ENCODE data around the gene RBPJL.
"Not testable (repeated sequence)": the region's sequence is repeated elsewhere in the genome, so short reads cannot be mapped to it uniquely, and the experiment has no call there.

Gene RBPJL

DNA sequence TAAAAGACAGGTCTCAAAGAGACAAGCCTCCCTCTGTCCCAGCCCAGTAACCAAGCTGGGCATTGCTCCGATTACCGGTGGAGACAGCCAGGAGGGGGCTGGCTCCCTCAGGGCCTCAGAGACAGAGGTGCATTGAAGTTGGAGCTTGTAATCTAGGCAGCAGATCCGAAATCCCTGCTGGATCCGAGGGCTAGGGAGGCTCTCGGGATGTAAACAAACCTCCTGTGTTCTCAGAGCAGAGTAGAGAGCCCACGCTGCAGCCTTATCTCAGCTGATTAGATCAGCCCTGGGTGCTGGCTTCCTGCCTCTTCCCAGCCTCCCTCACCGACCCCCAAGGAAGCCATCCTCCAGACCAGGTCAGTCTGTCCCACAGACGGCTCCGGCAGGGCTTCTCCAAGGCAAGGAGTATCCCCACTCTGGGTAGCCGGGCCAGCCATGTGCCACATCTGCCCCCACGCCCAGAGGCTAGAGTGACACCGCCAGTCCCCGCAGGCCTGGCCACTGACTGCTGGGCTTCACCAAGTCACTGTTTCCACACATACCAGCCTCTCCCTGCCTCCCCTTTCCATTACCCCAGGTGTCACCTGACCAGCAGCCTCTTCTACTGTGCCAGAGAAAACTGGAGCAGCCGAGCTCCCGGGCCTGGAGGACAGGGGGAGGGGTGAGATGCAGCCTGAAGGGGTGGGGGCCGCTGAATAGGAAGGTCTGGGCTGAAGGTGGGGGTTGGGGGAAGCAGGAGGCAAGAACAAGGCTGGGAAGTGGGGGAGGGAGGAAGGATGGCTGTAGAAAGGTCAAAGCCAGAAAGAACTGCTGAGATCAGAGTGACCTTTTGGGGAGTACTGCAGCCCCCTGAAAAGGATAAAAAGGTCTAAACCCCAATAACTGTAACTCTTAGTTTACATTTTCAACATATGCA, 35.6 kb downstream of the RBPJL start:
- no peak for DNase-seq (ENCODE audit: low read depth, low spot score)

DNA sequence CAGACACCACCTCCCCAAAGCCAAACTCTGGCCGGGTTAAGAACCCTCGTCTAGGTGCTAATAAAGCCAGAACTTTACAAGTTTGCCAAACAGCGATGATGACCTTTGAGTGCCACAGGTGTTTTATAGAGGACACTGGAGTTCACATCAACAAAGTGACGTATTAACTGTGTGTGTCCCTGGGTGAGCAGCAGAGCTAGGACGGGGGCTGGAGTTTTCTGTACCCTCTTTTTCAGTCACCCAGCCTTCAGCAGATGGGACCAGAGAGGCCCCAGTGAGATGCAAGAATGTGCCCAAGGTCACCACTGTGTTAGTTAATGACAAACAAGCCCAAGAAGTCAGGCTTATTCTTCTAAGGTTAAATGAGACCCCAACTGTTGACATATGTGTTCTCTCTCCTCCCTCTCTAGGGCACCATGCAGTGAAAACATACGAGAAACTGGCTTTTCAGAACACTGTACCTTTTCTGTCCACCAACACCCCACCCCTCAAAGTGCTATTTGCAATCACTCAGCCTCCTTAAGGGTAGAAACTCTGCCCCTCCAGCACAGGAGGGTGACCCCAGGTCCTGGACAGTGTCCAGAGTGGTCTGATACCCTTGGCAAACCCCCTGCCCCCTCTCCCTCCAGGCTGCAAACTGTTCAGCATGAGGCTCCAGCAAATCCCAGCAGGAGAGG, 36.4 kb downstream of the RBPJL start:
- no peak for DNase-seq (ENCODE audit: low read depth, low spot score)

DNA sequence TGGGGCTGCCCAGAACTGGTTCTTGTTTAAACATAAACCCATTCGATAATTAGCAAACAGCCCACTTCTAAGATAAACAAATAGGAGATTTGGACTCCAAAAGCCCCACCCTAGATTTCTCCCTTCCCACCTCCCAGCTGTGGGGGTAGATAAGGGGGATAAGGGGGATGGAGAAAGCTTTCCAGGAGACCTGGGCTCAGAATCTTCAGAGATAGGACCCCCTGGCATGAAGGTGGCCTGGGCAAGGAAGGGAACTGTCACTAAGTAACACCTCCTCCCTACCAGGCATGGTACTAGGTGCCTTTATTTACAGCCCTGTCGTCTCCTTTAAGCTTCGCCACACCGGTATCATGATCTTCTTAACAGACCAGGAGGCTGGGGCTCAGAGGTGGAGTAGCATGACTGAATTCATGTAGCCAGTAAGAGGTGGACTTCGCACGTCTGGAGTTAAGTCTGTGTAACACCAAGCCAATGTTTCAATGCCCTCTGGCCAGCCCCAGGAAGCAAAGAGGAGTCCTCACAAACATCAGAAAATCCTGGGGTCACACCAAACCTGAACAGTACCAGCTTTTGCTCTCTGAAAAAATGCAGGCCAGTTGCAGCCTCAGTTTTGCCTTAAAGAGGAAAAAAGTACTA, 37.0 kb downstream of the RBPJL start:
- no peak for DNase-seq (ENCODE audit: low read depth, low spot score)

DNA sequence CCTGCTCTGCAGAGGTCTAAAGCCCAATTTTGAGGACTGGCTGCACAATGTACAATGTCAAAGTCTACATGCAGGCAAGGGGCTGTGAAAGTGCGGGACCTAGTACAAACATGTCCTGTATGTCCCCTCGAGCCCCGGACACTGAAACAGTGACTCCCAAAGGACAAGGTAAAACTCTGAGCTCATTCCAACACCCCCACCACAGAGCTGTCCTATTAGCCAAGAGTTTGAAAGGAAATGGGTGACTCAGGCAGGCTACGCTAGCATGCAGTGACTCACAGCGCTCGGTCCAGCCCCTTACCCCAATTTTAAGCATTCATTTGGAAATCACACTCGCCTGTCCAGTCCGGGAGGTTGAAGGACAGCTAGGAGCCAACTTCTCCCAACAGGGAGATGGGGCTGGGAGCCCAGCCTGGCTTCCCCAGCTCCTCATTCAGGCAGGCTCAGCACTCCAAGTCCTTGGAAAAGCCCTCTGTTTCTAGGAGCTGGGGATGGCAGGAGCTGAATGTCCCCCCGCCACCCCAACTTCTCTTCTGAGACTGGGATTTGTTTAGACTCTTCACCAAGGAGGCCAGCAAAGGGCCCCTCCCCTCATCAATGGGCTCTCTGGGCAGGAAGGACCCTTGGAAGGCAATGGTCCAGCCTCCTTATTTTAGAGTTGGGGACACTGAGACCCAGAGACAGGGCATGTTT, 37.7 kb downstream of the RBPJL start:
- DNase-seq (ENCODE audit: low read depth, low spot score): no peak

DNA sequence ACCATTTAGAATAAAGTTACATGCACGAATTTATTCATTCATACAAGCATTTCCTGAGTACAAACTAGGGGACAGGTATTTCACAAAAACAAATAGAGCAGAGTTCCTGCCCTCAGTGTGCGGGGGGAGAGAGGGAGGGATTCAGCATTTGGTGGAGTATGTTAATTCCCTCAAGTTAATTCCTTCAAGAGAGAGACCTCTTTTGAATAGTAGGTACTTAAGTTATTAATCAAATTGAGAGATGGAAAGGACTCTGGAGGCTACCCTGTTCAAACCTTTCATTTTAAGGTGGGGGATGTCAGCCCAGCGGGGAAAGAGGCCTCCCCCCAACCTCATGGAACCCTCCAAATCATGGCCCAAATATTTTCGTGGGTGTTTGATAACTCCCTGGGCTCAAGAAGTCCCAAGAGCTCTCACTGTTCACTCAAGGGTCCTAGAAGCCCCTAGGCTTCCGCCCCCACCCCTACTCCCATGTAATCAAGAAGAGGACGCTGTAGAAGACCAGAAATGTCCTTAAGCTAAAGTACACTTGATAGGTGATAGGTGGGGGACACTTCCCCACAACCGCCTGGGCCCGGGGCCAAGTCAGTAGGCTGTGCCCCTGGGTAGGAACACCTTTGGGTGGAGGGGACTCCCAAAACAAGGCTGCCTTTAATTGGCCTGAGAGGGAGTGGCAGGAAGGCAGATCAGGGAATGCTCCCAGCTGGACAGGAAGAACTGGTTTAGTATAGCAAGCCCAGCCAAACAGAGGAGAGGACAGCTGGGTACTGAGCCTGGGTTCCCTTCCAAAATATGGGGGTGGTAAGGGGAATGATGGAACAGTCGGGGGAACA, 38.7 kb downstream of the RBPJL start:
- no peak for DNase-seq (ENCODE audit: low read depth, low spot score)

DNA sequence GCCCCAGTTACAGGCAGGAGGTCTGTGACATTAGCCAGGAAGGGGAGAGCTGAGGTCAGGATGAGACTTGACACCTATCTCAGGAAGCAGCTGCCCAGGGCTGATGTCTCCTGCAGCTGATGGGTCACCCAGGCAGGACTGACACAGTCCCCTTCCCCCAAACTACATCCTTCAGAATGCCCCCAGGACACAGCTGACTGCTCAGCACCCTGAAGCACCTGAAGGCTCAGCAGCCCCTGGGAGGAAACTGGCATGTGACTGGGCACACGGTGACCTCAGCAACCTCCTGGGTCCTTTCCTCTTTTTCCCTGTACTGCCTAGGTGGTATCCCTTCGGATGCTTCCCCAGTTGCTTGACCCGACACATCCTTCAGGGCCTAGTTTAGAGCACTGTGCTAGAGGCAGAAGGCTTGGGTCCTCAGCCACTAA, 39.7 kb downstream of the RBPJL start:
- DNase-seq (ENCODE audit: low read depth, low spot score): no peak

DNA sequence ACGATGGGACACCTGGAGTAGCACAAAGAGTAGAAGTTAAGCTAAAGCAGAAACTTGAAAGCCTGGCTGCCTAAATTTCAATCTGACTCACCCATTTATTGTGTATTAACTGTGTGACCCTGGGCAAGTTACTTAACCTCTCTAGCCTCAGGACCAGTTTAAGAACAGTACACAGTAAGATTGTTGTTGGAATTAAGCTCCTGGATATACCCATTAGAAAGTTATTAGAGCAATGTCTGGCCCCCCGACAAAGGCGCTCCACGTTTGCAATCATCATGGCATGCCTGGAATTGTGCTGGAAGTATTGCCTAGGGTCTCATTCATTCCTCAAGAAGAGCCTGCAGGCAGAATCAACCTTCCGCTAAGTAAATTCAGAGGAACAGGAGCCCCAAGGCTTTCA, 40.2 kb downstream of the RBPJL start:
- no peak for DNase-seq (ENCODE audit: low read depth, low spot score)

DNA sequence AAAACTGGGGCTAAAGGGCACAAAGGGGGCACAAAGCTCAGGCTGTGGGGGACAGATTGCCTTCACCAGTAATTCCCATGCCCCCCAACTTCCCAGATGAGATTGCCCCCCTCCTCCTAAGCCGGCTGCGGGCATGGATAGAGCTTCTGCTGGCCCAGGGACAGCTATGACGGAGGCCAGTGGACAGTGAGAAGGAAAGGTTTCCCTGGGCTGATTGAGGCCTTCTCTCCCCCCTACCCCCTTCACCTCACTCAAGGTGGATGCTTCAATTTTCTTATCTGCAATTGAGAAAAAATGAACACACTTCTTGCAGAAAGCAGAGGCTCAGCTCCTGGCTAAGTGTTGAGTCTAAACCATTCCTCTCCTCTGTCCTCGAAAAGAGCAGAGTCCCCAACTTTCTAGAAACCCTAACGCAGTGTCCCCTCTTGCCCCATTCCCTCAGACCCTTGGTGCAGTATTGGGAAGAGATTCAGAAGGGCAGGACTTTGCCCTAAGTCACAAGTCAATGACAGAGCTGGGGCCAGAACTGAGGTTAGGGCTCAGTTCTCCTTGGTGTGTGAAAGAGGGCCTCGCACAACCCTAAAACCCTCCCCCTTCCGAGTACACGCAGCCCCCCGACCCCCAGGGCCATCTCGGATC, 40.8 kb downstream of the RBPJL start:
- DNase-seq (ENCODE audit: low read depth, low spot score): no peak

DNA sequence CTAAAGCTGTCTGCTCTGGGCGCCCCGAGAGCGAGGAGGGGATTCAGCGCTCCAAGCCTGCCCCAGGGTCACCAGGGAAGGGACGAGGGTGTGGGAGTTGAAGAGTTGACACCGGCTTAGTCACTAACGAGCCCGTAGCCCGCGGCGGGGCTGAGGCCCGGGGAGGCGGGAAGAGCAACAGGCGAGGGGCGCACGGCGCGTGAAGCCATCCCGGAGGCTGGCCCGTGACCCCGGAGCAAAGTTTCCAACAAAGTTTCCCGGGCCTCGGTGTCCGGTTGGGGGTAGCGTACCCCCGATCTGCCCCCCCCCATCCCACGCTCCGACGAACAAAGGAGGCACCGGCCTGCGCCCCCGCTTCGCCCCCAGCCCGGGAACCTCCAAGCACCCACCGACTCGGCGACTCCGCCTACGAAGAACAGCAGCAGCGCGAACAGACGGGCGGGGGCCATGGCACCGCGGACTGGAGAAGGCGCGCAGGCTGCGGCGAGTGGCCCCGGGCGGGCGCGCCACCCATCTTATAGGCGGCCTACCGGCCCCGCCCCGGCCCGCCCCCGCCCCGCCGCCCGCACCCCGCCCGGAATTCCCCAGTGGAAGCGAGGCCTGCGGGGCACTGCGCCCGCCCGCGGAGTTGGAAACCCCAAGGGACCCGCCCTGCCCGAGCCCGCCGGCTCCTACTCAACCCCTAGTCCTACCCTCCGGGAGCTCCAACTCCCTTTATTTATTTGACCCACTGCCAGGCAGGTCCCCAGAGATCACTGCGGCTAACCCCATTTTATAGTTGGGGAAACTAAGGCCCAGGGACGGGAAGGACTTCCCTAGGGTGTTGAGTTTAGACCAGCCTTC, 41.5 kb downstream of the RBPJL start, which contains the start of gene SDC4:
Gene SDC4 (minus strand): TSS at position 489 of the 843 bp plus-strand sequence. CDS start 40 bp downstream, at position 449.
- DNase-seq (ENCODE audit: low read depth, low spot score): no peak

DNA sequence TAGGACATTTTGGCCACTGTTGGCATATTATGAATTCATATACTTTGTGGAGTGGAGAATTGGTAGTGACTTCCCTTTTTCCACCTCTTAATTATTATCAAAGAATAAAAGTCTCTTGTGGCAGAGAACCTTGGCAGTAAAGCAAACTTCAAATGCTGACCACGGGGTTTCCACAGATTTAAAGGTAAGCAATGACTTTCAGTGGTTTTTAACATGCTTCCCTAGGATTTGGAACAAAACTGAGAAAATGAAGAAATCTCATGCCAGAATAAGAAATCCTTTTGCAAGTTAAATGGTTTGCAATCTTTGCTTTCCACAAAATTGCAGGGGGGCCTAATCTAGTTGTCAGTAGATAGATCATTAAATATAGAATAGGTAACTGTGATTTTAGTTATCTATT, 43.6 kb downstream of the RBPJL start:
- no peak for DNase-seq (ENCODE audit: low read depth, low spot score)

DNA sequence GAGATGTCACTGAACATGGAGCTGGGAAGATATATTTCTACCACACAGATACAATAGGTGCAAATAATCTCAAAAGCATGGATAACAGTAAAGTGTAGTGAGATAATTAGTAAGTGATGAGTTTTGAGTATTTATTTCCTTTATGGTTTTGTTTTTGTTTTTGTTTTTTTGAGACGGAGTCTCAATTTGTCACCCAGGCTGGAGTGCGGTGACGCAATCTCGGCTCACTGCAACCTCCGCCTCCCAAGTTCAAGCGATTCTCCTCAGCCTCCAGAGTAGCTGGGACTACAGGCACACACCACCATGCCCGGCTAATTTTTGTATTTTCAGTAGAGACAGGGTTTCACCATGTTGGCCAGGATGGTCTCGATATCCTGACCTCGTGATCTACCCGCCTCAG, 44.2 kb downstream of the RBPJL start:
- DNase-seq (ENCODE audit: low read depth, low spot score): not testable (repeated sequence)

DNA sequence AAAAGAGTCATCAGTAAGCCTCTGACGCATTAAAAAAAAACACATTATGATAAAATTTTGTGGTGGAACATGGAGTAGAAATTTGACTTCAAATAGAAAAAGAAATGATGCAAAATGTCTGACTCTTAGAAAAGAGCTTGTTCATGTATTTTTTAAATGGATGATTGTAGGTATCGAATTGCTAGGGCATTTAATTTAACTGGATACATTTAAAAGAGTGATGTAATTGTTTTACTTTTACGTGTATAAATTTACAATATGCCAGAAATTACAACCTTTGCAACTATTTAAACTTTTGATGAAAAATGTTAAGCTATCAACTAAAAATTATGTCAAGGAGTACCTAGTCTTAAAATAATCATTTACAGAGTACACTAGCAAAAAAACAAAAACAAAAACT, 46.1 kb downstream of the RBPJL start:
- DNase-seq (ENCODE audit: low read depth, low spot score): no peak

DNA sequence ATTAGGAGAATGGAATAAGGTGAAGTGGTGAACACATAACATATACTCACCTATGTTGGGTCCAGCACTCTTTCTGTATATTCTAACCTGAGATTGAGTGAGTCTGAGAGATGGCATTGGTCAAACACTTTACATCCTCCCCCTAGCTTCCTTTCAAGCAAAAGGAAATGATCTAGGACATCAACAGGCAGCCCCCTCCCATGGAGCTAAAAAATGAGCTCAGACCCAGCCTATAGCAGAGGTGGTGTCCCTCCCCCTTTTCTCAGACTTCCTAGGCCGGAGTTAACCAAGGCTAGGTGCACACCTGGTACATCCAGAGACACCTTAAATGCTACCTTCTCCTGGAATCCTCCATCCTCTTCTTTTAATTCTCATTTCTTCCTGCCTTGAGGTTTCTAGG, 47.1 kb downstream of the RBPJL start:
- no peak for DNase-seq (ENCODE audit: low read depth, low spot score)

DNA sequence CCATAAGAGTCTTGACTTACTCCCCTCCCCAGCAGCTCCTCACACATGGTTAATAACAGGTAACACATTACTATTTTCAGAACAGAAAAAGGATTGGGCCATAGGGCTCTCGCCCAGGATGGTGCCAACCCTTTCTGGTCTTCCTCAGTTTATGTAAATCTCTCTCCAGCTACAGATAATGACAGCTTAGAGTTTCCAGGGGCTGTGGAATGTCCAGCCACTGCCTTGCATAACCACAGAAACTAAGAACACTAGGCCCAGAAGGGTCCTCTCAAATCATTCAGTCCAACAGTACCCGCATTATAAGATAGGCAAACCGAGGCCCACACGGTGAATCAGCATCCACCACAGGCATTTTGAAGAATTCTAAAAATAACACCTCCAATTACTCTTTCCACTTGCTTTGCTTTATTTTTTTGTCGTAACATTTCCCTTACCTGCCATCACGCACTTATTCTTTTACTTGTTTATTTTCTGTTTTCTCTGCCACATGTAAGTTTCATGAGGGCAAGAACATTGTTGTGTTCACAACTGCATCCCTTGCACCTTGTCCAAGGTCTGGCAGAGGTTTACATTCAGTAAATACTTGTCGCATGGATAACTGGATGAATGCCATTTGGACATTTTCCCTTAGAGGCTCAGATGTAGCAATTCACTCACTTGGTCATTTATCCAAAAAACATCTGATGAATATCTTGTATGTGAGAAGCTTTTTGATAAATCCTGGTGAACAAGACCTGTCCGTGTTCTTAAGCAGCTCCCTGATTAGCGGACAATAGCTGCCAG, 48.0 kb downstream of the RBPJL start:
- no peak for DNase-seq (ENCODE audit: low read depth, low spot score)

DNA sequence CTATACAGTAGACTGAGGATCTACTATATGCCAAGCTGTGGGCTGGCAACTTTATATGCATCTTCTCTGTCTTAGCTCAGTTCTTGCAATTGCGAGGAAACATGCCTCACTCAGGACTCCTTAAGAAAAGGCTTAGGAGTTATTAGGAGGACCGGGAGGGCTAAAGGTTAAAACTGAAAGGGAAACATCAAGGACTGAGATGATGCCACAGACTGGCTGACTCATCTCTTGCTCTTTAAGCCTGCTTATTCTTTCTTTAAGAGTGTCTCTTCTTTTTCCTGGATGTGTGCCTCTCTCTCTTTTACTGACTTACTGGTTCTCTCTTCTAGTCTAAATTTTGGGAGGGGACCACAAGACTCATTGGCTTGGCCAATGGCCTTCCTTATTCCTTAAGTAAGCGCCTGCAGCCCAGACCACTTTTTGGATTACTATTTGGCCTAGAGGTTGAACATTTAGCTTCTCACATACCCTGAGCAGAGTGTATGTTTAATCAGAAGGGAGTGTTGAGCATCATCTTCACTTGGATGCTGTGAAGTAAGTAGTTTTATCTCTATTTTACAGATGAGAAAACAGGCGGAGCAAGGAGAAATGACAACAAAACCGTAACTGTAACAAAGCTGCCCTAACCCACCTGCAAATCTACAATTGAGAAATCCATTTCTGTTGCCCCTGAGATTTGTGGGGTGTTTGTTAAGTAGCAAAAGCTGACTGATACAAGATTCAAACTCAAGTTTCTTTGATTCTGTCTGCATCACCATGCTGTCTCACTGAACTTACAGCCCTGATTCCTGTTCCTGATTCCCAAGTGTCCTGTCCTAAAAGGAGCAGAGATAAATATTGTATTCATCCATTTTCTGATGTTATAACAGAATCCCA, 48.8 kb downstream of the RBPJL start:
- DNase-seq (ENCODE audit: low read depth, low spot score): no peak

DNA sequence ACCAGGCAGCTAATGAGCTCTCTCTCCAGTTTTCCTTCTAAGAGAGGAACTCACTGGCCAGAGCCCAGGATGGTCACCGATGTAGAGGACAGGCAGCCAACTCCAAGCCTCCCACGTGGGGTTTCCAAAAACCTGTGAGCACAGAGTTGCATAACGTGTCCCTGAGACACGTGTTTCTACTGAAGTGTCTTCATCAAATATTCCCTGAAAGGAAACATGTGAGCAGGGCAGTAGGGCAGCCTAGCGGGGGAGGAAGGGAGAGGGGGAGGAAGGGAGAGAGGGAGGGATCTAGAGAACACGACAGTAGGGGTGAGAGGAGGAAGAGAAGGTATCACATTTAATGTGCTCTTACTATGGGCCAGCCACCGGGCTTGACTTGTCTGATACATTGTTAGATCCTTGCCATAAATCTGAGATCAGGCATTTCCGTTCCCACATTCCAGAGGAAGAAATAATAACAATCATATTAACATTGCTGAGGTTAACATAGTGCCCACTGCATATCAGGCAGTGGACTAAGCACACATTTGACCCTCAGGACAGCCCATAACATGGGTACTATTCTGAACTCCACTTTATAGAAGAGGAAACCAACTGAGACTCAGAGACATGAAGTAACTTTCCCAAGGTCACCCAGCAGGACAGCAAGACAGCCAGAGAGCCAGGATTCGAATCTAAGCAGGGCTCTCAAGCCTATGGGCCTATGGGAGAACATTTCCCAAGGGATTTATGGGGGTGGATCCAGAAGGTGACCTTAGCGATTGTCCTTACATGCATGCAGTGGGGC, 51.8 kb downstream of the RBPJL start:
- no peak for DNase-seq (ENCODE audit: low read depth, low spot score)

DNA sequence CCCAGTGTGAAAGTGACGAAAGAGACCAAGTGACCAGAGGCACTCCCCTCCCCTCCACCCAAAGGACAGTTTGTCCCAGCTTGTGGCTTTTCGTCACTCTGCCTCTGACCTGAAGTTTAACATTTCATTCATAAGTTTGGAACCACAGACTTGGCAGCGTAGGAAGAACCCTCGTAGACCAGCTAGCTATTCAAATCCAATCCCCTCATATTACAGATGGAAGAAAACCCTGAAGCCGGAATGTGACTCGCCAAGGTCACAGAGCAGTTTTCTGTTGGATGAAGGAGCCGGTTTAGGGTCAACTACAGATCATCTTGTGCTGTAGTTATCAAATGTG, 52.4 kb downstream of the RBPJL start:
- DNase-seq (ENCODE audit: low read depth, low spot score): no peak

Measured in iPS DF 19.7 (cell line).